K562 (cell line): ENCODE data around the gene SLC26A1. TPM values are rescaled to one million over a fixed set of nuclear protein-coding genes. Genes with fewer than 3 reads are reported as not detected.

ENCODE experiments used
- ATAC-seq: fragments of 200-7000 bp; cut with Tn5 transposase; 3 replicates; pipeline ENCODE4 v1.9.1; 2020; ENCODE audit warnings: moderate library complexity
- BruUV-seq: library from RNA; stranded (reverse); fragments of 400-500 nt; replicated peaks from 2 replicates; lab custom pipeline; 2021; lab: Mats Ljungman, UMichigan
- CTCF ChIA-PET: fragments of 300-600 bp; formaldehyde crosslinking; extraction: SDS; loops from one replicate; lab custom pipeline; 2021; ENCODE audit warnings: low intra/inter-chr PET ratio; lab: Yijun Ruan, JAX
- POLR2A ChIA-PET: fragments of 300-600, 350-650 bp; sonication (Branson Sonifier 250); formaldehyde crosslinking; extraction: SDS; loops from one replicate; lab custom pipeline; 2021; ENCODE audit warnings: antibody characterized with exemption, inconsistent platforms; lab: Yijun Ruan, JAX
- DNase-seq, 4 experiments: peaks; one replicate each; pipeline versions ENCODE4 v3.0.0 to v3.0.0-alpha.2; 2011 to 2018; ENCODE audit warnings: low spot score in 3 of 4, mixed read lengths in 3 of 4; ENCODE audit errors: extremely low read depth in 1 of 4
- FAIRE-seq: peaks from 2 replicates; lab custom pipeline; 2011; peaks lifted over from hg19 to GRCh38; lab: Jason Lieb, UNC
- H2AFZ ChIP-seq: 2 replicates; pipeline ENCODE4 v1.6.0; 2011; ENCODE audit warnings: low read depth, low read length, control low read depth, inconsistent platforms
- H3K27ac ChIP-seq: fragments of 200-600 bp; 3 replicates; pipeline ENCODE4 v1.8.0; 2011; ENCODE audit warnings: low read depth, mild to moderate bottlenecking, control low read depth, inconsistent platforms, low read length, moderate library complexity, mixed read lengths; ENCODE audit errors: extremely low read depth
- H3K27me3 ChIP-seq, 2 experiments: fragments of 300-600 bp in 1 of 2; 2 replicates in 1 of 2; 3 replicates in 1 of 2; pipeline versions ENCODE4 v1.6.0 to v1.8.0; 2011; ENCODE audit warnings: inconsistent platforms in 2 of 2, low read length in 2 of 2, mild to moderate bottlenecking in 1 of 2, mixed read lengths in 1 of 2, moderate library complexity in 1 of 2; ENCODE audit not compliant: control insufficient read depth in 2 of 2, insufficient read depth in 2 of 2
- H3K36me3 ChIP-seq: fragments of 300-600 bp; 3 replicates; pipeline ENCODE4 v1.8.0; 2011; ENCODE audit warnings: mild to moderate bottlenecking, low read length, inconsistent platforms; ENCODE audit not compliant: control insufficient read depth, insufficient read depth
- H3K4me1 ChIP-seq, 2 experiments: fragments of 200-600 bp in 1 of 2; replicated peaks in 1 of 2; 2 replicates in 1 of 2; 3 replicates in 1 of 2; pipeline versions ENCODE4 v1.5.1 to v1.8.0; 2011; ENCODE audit warnings: inconsistent platforms in 2 of 2, low read length in 2 of 2, mild to moderate bottlenecking in 1 of 2, mixed read lengths in 1 of 2, moderate library complexity in 1 of 2; ENCODE audit not compliant: control insufficient read depth in 2 of 2, insufficient read depth in 2 of 2
- H3K4me2 ChIP-seq: 2 replicates; pipeline ENCODE4 v1.6.1; 2011; ENCODE audit warnings: low read length, control low read depth, inconsistent platforms, mixed read lengths; ENCODE audit not compliant: insufficient read depth
- H3K4me3 ChIP-seq: fragments of 200-600 bp; sonication (generic), shearing (Covaris generic); 2 replicates; pipeline ENCODE4 v1.5.1; 2016; ENCODE audit warnings: control low read depth, inconsistent platforms
- H3K79me2 ChIP-seq: fragments of 200-600 bp; 3 replicates; pipeline ENCODE4 v1.8.0; 2011; ENCODE audit warnings: low read length, inconsistent platforms; ENCODE audit not compliant: control insufficient read depth, insufficient read depth
- H3K9ac ChIP-seq, 2 experiments: 2 replicates each; pipeline versions ENCODE4 v1.6.0 to v1.6.1; 2011; ENCODE audit warnings: low read depth in 2 of 2, low read length in 2 of 2, control low read depth in 1 of 2, inconsistent platforms in 1 of 2, mild to moderate bottlenecking in 1 of 2, mixed read lengths in 1 of 2; ENCODE audit not compliant: insufficient read depth in 1 of 2
- H3K9me1 ChIP-seq: one replicate; pipeline ENCODE4 v1.6.0; 2011; ENCODE audit warnings: inconsistent platforms, mild to moderate bottlenecking, low read length, moderate library complexity; ENCODE audit not compliant: control insufficient read depth, insufficient read depth
- H3K9me3 ChIP-seq: replicated peaks from 2 replicates; pipeline ENCODE4 v1.5.1; 2011; ENCODE audit warnings: low read depth, low read length, inconsistent platforms; ENCODE audit not compliant: control insufficient read depth, insufficient read depth
- H4K20me1 ChIP-seq: replicated peaks from 2 replicates; pipeline ENCODE4 v1.6.1; 2011; ENCODE audit warnings: low read length, inconsistent platforms, mixed read lengths; ENCODE audit not compliant: control insufficient read depth, insufficient read depth
- CTBP1 ChIP-seq: fragments of 450-650 bp; IDR thresholded peaks from 2 replicates; pipeline ENCODE4 v1.6.1; 2016; ENCODE audit warnings: borderline replicate concordance
- ETV5 ChIP-seq: sonication (generic); formaldehyde crosslinking; IDR thresholded peaks from 2 replicates; pipeline ENCODE4 v1.4.0; 2020; ENCODE audit warnings: low read depth, mild to moderate bottlenecking, missing genetic modification reagents
- SIX5 ChIP-seq, 2 experiments: IDR thresholded peaks; 2 replicates each; pipeline ENCODE4 v1.6.1; 2011; ENCODE audit warnings: low read length in 2 of 2, borderline replicate concordance in 1 of 2, low read depth in 1 of 2, mild to moderate bottlenecking in 1 of 2, moderate library complexity in 1 of 2; ENCODE audit not compliant: insufficient read depth in 1 of 2
- SMAD4 ChIP-seq: fragments of 250-450 bp; sonication (Bioruptor Pico); conservative IDR thresholded peaks from 2 replicates; pipeline ENCODE4 v1.8.0; 2021; ENCODE audit warnings: inconsistent platforms, mild to moderate bottlenecking, moderate library complexity
- XRCC5 ChIP-seq: fragments of 200-400 bp; formaldehyde crosslinking; IDR thresholded peaks from 2 replicates; pipeline ENCODE4 v1.6.1; 2017; ENCODE audit warnings: low read depth, mild to moderate bottlenecking, low read length
- ZC3H11A ChIP-seq: IDR thresholded peaks from 2 replicates; pipeline ENCODE4 v1.6.1; 2012; ENCODE audit warnings: low read depth, low read length, improper control_type of control experiment
- ZNF324 ChIP-seq: fragments of 250-450 bp; sonication (Bioruptor Pico); IDR thresholded peaks from 2 replicates; pipeline ENCODE4 v1.4.0; 2020; ENCODE audit warnings: mild to moderate bottlenecking
- WGBS: fragments of 100-300 bp; shearing (Covaris generic); methylation state at CpG from one replicate; pipeline ENCODE4 v1.1.6; 2016; ENCODE audit warnings: low coverage, mixed read lengths; ENCODE audit not compliant: insufficient coverage; ENCODE audit errors: missing lambda C conversion rate; 5-methylcytosine and 5-hydroxymethylcytosine counted together
- in situ Hi-C: fragments of 300-500 bp; cut with MboI; formaldehyde crosslinking; loops from 4 replicates; pipeline ENCODE4 v1.15.0; 2018; ENCODE audit warnings: inconsistent platforms, mixed read lengths
- intact Hi-C: fragments of 100-400 bp; cut with micrococcal nuclease; formaldehyde crosslinking; loops from 2 replicates; pipeline ENCODE4 v1.14.2; 2022
- polyA plus RNA-seq, 8 experiments: library from polyadenylated mRNA; depleted of rRNA in 4 of 8; stranded (reverse) in 5 of 8; unstranded in 3 of 8; fragments of >200 nt; fragmentation: Nextera tagmentation in 2 of 8; fragmentation: Illumina TruSeq in 1 of 8; extraction: Ambion mirVana in 2 of 8; extraction: Trizol in 1 of 8; gene quantifications; 2 replicates each; pipeline versions ENCODE4 v1.2.1 to v1.2.3, GENCODE V29; 2011 to 2014; ENCODE audit warnings: inconsistent platforms in 1 of 8, missing spikeins in 1 of 8
- total RNA-seq, 7 experiments: library from RNA; depleted of rRNA in 6 of 7; stranded (reverse); fragments of >200 nt in 6 of 7; fragmentation: Illumina TruSeq in 2 of 7; extraction: Trizol in 2 of 7; gene quantifications; 2 replicates each; pipeline versions ENCODE4 v1.2.1 to v1.2.3, GENCODE V29; 2011 to 2021; ENCODE audit warnings: low replicate concordance in 1 of 7
- TF ChIP-seq, protein P1 (sequence below), 2 experiments: fragments of 450-650 bp; conservative IDR thresholded peaks; 2 replicates each; pipeline ENCODE4 v1.6.1; 2017; ENCODE audit warnings: mild to moderate bottlenecking in 2 of 2, moderate library complexity in 2 of 2
- TF ChIP-seq, protein P2 (sequence below), 2 experiments: fragments of 450-650 bp; formaldehyde crosslinking in 1 of 2; IDR thresholded peaks; 2 replicates each; pipeline versions ENCODE4 v1.4.0 to v1.6.1; 2014 to 2020; ENCODE audit warnings: mild to moderate bottlenecking in 2 of 2, borderline replicate concordance in 1 of 2, low read depth in 1 of 2

SLC26A1 gene
- total and polyA plus RNA-seq, 9 of the 15 experiments (the other 6 are each of a cell fraction or from before 2014, with no cell fraction given), result 0.11 to 4.2 (median 0.95) TPM

- no TSS peak for BruUV-seq
- no peak overlapping the region for H2AFZ ChIP-seq
- DNase-seq, result peak in 1 of 4 experiments; percentile 18
- 95% methylated on average over 13 of the region's 20 CpGs for WGBS
- no peaks in the 10 kb centered on the region for H3K79me2 ChIP-seq
- ATAC-seq, result no peak
- no peak overlapping the region for H3K4me3 ChIP-seq
- FAIRE-seq, result no peak
- POLR2A ChIA-PET, result interaction anchor here (0.7 kb wide), 1 partner anchor 20 kb away, joined by 3 read pairs; no protein-coding TSS in a partner anchor
- H3K4me2 ChIP-seq, result no peak overlapping the region
- H3K27ac ChIP-seq, result no peak overlapping the region
- H3K36me3 ChIP-seq, result peaks cover 29% of the 10 kb centered on the region; the same call in 2 of the 3 replicates
- 0 out of 2 replicates have a peak, but pooled peaks cover 3% of the 10 kb centered on the region for H4K20me1 ChIP-seq
- intact Hi-C loops, result no loop called here
- H3K9me1 ChIP-seq, result no peaks in the 10 kb centered on the region
- in situ Hi-C loops, result no loop called here
- no peaks in the 10 kb centered on the region for H3K27me3 ChIP-seq
- no peak overlapping the region for H3K9ac ChIP-seq
- CTCF ChIA-PET, result no interaction called here
- peaks cover 0 to 62% of the 10 kb centered on the region in 2 experiments; a peak in 3 of 5 replicates for H3K4me1 ChIP-seq
- no peaks in the 10 kb centered on the region; the same call in 1 of the 2 replicates for H3K9me3 ChIP-seq
- TF ChIP-seq ZC3H11A, result no peak
- TF ChIP-seq ETV5 (CRISPR knock-in tag), result no peak
- no peak for TF ChIP-seq XRCC5
- TF ChIP-seq, protein P1, sequence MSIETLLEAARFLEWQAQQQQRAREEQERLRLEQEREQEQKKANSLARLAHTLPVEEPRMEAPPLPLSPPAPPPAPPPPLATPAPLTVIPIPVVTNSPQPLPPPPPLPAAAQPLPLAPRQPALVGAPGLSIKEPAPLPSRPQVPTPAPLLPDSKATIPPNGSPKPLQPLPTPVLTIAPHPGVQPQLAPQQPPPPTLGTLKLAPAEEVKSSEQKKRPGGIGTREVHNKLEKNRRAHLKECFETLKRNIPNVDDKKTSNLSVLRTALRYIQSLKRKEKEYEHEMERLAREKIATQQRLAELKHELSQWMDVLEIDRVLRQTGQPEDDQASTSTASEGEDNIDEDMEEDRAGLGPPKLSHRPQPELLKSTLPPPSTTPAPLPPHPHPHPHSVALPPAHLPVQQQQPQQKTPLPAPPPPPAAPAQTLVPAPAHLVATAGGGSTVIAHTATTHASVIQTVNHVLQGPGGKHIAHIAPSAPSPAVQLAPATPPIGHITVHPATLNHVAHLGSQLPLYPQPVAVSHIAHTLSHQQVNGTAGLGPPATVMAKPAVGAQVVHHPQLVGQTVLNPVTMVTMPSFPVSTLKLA (conservative IDR thresholded peaks at IDR 0.05), result no peak
- no peak for TF ChIP-seq SIX5 (IDR thresholded peaks at IDR 0.05; ENCODE audit: borderline replicate concordance in 1 of 2, insufficient read depth in 1 of 2, low read depth in 1 of 2, low read length in 2 of 2)
- no peak for TF ChIP-seq CTBP1
- no peak for TF ChIP-seq SMAD4 (CRISPR knock-in tag)
- TF ChIP-seq ZNF324, result no peak
- TF ChIP-seq, protein P2, sequence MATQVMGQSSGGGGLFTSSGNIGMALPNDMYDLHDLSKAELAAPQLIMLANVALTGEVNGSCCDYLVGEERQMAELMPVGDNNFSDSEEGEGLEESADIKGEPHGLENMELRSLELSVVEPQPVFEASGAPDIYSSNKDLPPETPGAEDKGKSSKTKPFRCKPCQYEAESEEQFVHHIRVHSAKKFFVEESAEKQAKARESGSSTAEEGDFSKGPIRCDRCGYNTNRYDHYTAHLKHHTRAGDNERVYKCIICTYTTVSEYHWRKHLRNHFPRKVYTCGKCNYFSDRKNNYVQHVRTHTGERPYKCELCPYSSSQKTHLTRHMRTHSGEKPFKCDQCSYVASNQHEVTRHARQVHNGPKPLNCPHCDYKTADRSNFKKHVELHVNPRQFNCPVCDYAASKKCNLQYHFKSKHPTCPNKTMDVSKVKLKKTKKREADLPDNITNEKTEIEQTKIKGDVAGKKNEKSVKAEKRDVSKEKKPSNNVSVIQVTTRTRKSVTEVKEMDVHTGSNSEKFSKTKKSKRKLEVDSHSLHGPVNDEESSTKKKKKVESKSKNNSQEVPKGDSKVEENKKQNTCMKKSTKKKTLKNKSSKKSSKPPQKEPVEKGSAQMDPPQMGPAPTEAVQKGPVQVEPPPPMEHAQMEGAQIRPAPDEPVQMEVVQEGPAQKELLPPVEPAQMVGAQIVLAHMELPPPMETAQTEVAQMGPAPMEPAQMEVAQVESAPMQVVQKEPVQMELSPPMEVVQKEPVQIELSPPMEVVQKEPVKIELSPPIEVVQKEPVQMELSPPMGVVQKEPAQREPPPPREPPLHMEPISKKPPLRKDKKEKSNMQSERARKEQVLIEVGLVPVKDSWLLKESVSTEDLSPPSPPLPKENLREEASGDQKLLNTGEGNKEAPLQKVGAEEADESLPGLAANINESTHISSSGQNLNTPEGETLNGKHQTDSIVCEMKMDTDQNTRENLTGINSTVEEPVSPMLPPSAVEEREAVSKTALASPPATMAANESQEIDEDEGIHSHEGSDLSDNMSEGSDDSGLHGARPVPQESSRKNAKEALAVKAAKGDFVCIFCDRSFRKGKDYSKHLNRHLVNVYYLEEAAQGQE (IDR thresholded peaks at IDR 0.05; ENCODE audit: borderline replicate concordance), result no peak
- TF ChIP-seq, protein P2 (CRISPR knock-in tag; IDR thresholded peaks at IDR 0.05; ENCODE audit: low read depth), result no peak
Measured at GRCh38 chr4:1023075-1023640, 30.0 kb upstream of the SLC26A1 start.
